Sigmoid colon (tissue), 4 donors: Measurements from ENCODE around the gene REV3L.

Experiments used
- EP300 ChIP-seq, 4 donors: sonication (generic); formaldehyde crosslinking; IDR thresholded peaks; one replicate each; pipeline ENCODE4 v1.6.1; 2017; ENCODE audit warnings: antibody characterized with exemption in 4 of 4
- POLR2A ChIP-seq, 2 donors: fragments of 450-650 bp; IDR thresholded peaks; one replicate each; pipeline ENCODE4 v1.6.1; 2016; ENCODE audit warnings: antibody characterized with exemption in 2 of 2, mild to moderate bottlenecking in 2 of 2, moderate library complexity in 2 of 2
- POLR2AphosphoS5 ChIP-seq, 4 donors: sonication (generic); formaldehyde crosslinking; IDR thresholded peaks; one replicate each; pipeline ENCODE4 v1.6.1; 2017; ENCODE audit warnings: antibody characterized with exemption in 4 of 4
- TF ChIP-seq, protein P1 (sequence below), 4 experiments: fragments of 450-650 bp in 3 of 4; fragments of 200-600 bp in 1 of 4; IDR thresholded peaks; one replicate each; pipeline ENCODE4 v1.5.1; 2016 to 2019; ENCODE audit warnings: antibody characterized with exemption in 4 of 4, mild to moderate bottlenecking in 3 of 4, moderate library complexity in 2 of 4

DNA sequence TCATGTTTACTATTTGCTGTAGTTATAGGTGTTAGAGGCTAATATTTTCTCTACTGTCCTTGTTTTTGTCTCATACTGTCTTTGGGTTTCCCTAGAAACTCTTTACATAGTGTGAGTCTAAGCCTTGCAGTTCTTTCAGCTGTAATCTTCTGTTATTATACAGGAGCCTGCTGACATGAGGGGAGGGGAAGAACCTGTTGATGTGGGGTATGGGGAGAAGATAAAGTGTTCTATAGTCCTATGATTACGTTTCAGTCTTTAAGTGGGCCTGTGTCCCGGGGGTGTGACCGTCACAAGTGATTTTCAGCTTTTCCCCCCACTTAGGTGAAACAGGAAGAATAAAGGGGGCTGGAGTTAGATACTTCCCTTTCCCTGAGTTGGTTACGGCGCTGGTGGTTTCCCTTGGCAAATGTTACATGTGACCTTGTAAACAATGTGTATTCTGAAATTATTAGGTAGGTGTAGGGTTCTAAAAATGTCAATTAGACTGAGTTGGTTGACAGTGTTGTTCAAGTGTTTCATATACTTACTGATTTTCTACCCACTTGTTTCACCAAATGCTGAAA, 41.3 kb downstream of the REV3L start:
- TF ChIP-seq POLR2AphosphoS5 (IDR thresholded peaks at IDR 0.05): no peak
- TF ChIP-seq, protein P1, sequence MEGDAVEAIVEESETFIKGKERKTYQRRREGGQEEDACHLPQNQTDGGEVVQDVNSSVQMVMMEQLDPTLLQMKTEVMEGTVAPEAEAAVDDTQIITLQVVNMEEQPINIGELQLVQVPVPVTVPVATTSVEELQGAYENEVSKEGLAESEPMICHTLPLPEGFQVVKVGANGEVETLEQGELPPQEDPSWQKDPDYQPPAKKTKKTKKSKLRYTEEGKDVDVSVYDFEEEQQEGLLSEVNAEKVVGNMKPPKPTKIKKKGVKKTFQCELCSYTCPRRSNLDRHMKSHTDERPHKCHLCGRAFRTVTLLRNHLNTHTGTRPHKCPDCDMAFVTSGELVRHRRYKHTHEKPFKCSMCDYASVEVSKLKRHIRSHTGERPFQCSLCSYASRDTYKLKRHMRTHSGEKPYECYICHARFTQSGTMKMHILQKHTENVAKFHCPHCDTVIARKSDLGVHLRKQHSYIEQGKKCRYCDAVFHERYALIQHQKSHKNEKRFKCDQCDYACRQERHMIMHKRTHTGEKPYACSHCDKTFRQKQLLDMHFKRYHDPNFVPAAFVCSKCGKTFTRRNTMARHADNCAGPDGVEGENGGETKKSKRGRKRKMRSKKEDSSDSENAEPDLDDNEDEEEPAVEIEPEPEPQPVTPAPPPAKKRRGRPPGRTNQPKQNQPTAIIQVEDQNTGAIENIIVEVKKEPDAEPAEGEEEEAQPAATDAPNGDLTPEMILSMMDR (IDR thresholded peaks at IDR 0.05): no peak
- no peak for TF ChIP-seq POLR2A (IDR thresholded peaks at IDR 0.05)
- no peak for TF ChIP-seq EP300 (IDR thresholded peaks at IDR 0.05)
